ENCODE data around the gene PRR3.

The PRR3 gene

DNA sequence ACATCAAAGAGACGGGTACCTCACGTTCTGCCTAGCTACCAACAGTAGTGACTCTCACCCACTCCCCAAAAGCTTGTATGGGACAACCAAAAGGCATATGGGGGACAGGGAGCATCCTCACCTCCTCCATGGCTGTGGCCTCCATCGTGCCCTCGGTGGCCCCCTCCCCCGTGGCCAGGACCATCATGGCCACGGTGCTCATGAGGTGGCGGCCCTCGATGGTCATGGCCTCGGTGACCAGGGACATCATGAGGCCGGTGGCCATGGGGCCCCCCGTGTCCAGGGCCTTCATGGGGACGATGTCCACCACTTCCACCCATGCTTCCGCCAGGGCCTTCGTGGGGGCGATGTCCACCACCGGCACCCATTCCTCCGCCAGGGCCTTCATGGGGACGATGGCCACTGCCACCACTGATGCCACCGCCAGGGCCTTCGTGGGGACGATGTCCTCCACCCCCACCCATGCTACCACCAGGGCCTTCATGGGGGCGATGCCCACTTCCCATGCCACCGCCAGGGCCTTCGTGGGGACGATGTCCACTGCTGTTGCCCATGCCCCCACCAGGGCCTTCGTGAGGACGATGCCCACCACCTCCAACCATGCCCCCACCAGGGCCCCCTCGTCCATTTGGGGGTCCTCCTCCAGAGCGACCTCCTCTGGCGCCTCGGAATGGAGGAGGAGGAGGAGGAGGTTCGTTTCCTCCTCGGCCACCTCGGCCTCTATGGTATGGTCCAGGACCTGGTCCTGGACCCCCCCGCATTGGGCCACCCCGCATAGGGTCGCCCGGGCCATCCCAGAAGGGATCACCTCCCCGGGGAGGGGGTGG lies 44.9 kb downstream of the PRR3 start:
- H3K36me3 ChIP-seq (ENCODE audit: control insufficient read depth in 4 of 4, insufficient read depth in 4 of 4, low read length in 3 of 4): peaks cover 29 to 70% (median 58%) of the 10 kb centered on the region in 4 experiments
- no peak overlapping the region for H3K27ac ChIP-seq (ENCODE audit: insufficient read depth in 1 of 2, low read depth in 1 of 2, low read length in 2 of 2, poor library complexity in 1 of 2, severe bottlenecking in 2 of 2)
- CTCF ChIA-PET: interaction anchor here (1.0 to 6.6 kb wide), 6 partner anchors 9 to 119 kb away, joined by 3 to 99 read pairs (median 4); partner anchors contain the start of gene PRR3
- H3K4me3 ChIP-seq (ENCODE audit: control insufficient read depth in 1 of 7, extremely low read depth in 1 of 7, insufficient read depth in 4 of 7, low read depth in 2 of 7, low read length in 6 of 7): no peak overlapping the region
- DNase-seq: no peak
- 95% methylated on average over 22 of the region's 39 CpGs for WGBS (ENCODE audit: insufficient coverage)
- no peaks in the 10 kb centered on the region for H3K9me3 ChIP-seq (ENCODE audit: control extremely low read depth in 1 of 5, control insufficient read depth in 4 of 5, insufficient read depth in 2 of 5, low read depth in 1 of 5, low read length in 4 of 5)
- H3K27me3 ChIP-seq (replicated peaks in 2 of 5; ENCODE audit: control insufficient read depth in 4 of 5, insufficient read depth in 5 of 5, low read length in 4 of 5): no peaks in the 10 kb centered on the region
- POLR2A ChIA-PET: interaction anchor here (1.1 to 1.2 kb wide), 2 partner anchors 11 to 12 kb away, joined by 5 to 6 read pairs; no protein-coding TSS in a partner anchor
- H3K4me1 ChIP-seq (ENCODE audit: control extremely low read depth in 1 of 4, control insufficient read depth in 4 of 4, insufficient read depth in 4 of 4, low read length in 3 of 4): peaks cover 0 to 7% (median under 1%) of the 10 kb centered on the region in 4 experiments

GRCh38 chr6:30603961-30604360 lies 46.9 kb downstream of the PRR3 start:
- no peaks in the 10 kb centered on the region for H3K27me3 ChIP-seq (replicated peaks in 2 of 5; ENCODE audit: control insufficient read depth in 4 of 5, insufficient read depth in 5 of 5, low read length in 4 of 5)
- peaks cover 34 to 86% (median 74%) of the 10 kb centered on the region in 4 experiments for H3K36me3 ChIP-seq (ENCODE audit: control insufficient read depth in 4 of 4, insufficient read depth in 4 of 4, low read length in 3 of 4)
- 97% methylated on average over 13 of the region's 13 CpGs for WGBS (ENCODE audit: insufficient coverage)
- ChIA-PET CTCF (interaction anchor here (1.5 to 2.9 kb wide), 3 partner anchors 56 to 120 kb away, joined by 3 to 8 read pairs (median 3); no protein-coding TSS in a partner anchor), POLR2A (interaction anchor here (0.6 to 0.8 kb wide), 2 partner anchors 14 to 16 kb away, joined by 3 to 4 read pairs; partner anchors contain the start of genes MRPS18B and PPP1R10)
- no peak overlapping the region for H3K27ac ChIP-seq (ENCODE audit: insufficient read depth in 1 of 2, low read depth in 1 of 2, low read length in 2 of 2, poor library complexity in 1 of 2, severe bottlenecking in 2 of 2)
- peaks cover 0 to 7% (median under 1%) of the 10 kb centered on the region in 4 experiments for H3K4me1 ChIP-seq (ENCODE audit: control extremely low read depth in 1 of 4, control insufficient read depth in 4 of 4, insufficient read depth in 4 of 4, low read length in 3 of 4)
- DNase-seq: no peak
- H3K4me3 ChIP-seq (ENCODE audit: control insufficient read depth in 1 of 7, extremely low read depth in 1 of 7, insufficient read depth in 4 of 7, low read depth in 2 of 7, low read length in 6 of 7): no peak overlapping the region
- H3K9me3 ChIP-seq (ENCODE audit: control extremely low read depth in 1 of 5, control insufficient read depth in 4 of 5, insufficient read depth in 2 of 5, low read depth in 1 of 5, low read length in 4 of 5): no peaks in the 10 kb centered on the region

DNA sequence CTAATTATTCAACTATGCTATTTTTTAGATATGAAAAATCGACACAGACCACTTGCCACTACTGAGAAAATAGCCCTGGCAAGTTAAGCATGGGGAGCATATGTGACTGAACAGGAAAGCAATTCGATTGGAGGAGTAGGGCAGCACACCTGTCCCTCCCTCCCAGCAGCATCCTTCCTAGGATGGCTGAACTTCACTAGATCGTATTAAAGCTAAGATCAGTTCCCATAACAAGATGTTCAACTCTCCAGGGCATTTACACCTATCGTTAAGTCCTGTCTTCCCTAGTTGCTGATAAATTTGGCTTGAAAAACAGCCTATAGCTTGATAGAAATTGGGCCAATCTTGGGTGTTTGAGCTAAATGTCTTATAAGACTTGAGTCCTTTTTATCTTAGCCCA lies 53.0 kb downstream of the PRR3 start:
- POLR2A ChIA-PET: no interaction called here
- Histone ChIP-seq H3K4me3 (ENCODE audit: control insufficient read depth in 1 of 7, extremely low read depth in 1 of 7, insufficient read depth in 4 of 7, low read depth in 2 of 7, low read length in 6 of 7) (no peak overlapping the region), H3K36me3 (ENCODE audit: control insufficient read depth in 4 of 4, insufficient read depth in 4 of 4, low read length in 3 of 4) (peaks cover 23 to 71% (median 42%) of the 10 kb centered on the region in 4 experiments), H3K27me3 (replicated peaks in 2 of 5; ENCODE audit: control insufficient read depth in 4 of 5, insufficient read depth in 5 of 5, low read length in 4 of 5) (no peaks in the 10 kb centered on the region), H3K4me1 (ENCODE audit: control extremely low read depth in 1 of 4, control insufficient read depth in 4 of 4, insufficient read depth in 4 of 4, low read length in 3 of 4) (peaks cover 13 to 32% (median 16%) of the 10 kb centered on the region in 4 experiments), H3K9me3 (ENCODE audit: control extremely low read depth in 1 of 5, control insufficient read depth in 4 of 5, insufficient read depth in 2 of 5, low read depth in 1 of 5, low read length in 4 of 5) (no peaks in the 10 kb centered on the region), H3K27ac (ENCODE audit: insufficient read depth in 1 of 2, low read depth in 1 of 2, low read length in 2 of 2, poor library complexity in 1 of 2, severe bottlenecking in 2 of 2) (no peak overlapping the region)
- no peak for DNase-seq
- 93% methylated on average over 2 of the region's 4 CpGs for WGBS (ENCODE audit: insufficient coverage)
- CTCF ChIA-PET: interaction anchor here (0.7 to 2.0 kb wide), 6 partner anchors 9 to 126 kb away, joined by 3 to 21 read pairs (median 5); partner anchors contain the start of gene ATAT1

DNA sequence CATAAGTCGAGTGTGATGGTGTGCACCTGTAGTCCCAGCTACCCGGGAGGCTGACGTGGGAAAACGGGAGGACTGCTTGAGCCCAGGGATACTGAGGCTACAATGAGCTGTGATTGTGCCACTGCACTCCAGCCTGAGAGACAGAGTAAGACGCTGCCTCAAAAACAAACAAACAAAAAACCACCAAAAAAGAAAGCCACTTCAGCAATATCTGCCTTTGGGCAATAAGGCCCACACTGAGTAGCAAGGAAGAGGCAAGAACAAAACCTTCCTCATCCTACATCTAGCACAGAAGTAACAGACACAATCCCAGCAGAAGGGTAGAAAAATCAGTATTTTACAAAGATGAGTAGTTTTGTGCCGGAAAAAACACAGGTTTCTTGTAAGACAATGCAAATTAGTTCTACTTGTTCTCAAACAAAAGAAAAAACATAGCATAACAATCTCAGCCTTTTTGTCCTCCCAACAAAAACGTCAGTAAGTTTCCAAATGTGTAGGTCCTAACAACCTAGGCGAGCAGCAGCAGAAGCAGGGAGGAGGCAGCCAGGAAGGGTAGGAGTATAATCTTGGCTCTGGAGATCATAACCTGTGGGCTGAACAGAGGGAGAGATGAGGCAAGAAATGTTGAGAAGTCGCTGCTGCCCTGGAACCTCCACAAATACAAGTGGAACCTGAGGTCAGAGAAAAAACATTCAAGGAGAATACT lies 54.2 kb downstream of the PRR3 start:
- POLR2A ChIA-PET: no interaction called here
- Histone ChIP-seq H3K4me1 (ENCODE audit: control extremely low read depth in 1 of 4, control insufficient read depth in 4 of 4, insufficient read depth in 4 of 4, low read length in 3 of 4) (peaks cover 13 to 36% (median 19%) of the 10 kb centered on the region in 4 experiments), H3K27me3 (replicated peaks in 2 of 5; ENCODE audit: control insufficient read depth in 4 of 5, insufficient read depth in 5 of 5, low read length in 4 of 5) (no peaks in the 10 kb centered on the region), H3K36me3 (ENCODE audit: control insufficient read depth in 4 of 4, insufficient read depth in 4 of 4, low read length in 3 of 4) (peaks cover 17 to 66% (median 34%) of the 10 kb centered on the region in 4 experiments), H3K27ac (ENCODE audit: insufficient read depth in 1 of 2, low read depth in 1 of 2, low read length in 2 of 2, poor library complexity in 1 of 2, severe bottlenecking in 2 of 2) (no peak overlapping the region), H3K9me3 (ENCODE audit: control extremely low read depth in 1 of 5, control insufficient read depth in 4 of 5, insufficient read depth in 2 of 5, low read depth in 1 of 5, low read length in 4 of 5) (no peaks in the 10 kb centered on the region), H3K4me3 (ENCODE audit: control insufficient read depth in 1 of 7, extremely low read depth in 1 of 7, insufficient read depth in 4 of 7, low read depth in 2 of 7, low read length in 6 of 7) (no peak overlapping the region)
- WGBS (ENCODE audit: insufficient coverage): 97% methylated on average over 7 of the region's 9 CpGs
- no peak for DNase-seq
- CTCF ChIA-PET: interaction anchor here (0.9 to 3.6 kb wide), 7 partner anchors 11 to 67 kb away, joined by 3 to 21 read pairs (median 5); no protein-coding TSS in a partner anchor

DNA sequence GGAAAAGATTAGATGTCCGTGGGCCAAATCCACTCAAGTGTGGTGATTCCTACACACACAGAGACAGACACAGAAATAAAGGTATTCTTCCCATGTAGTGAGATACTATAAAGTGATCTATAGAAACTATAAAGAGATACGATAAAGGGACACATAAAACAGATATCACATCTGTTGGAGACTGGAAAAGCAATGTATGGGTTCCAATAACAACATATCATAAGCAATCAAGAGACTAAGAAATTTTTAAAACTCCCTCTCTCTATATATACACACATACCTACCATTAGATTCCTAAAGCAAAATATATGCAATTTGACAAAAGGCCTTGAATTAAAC lies 54.7 kb downstream of the PRR3 start:
- H3K4me3 ChIP-seq (ENCODE audit: control insufficient read depth in 1 of 7, extremely low read depth in 1 of 7, insufficient read depth in 4 of 7, low read depth in 2 of 7, low read length in 6 of 7): no peak overlapping the region
- POLR2A ChIA-PET: no interaction called here

DNA sequence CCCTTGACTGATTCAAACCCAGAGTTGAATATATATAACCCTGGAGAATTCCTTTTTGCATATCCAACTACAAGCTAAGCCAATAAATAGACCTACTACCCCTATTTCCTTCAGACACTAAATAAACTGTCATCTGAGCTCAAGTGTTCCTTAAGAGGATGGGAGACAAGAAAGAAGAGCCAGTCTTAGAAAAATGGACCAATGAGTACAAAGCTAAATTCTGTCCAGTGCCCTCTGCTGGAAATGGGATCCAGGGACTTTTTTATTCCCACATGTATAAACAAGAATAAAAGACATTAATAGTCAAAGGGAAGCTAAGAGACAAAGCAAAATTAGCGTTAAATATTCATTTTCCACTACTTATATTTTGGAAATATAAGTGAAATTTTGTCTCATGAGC lies 55.1 kb downstream of the PRR3 start:
- H3K27ac ChIP-seq (ENCODE audit: insufficient read depth in 1 of 2, low read depth in 1 of 2, low read length in 2 of 2, poor library complexity in 1 of 2, severe bottlenecking in 2 of 2): no peak overlapping the region
- no peaks in the 10 kb centered on the region for H3K9me3 ChIP-seq (ENCODE audit: control extremely low read depth in 1 of 5, control insufficient read depth in 4 of 5, insufficient read depth in 2 of 5, low read depth in 1 of 5, low read length in 4 of 5)
- DNase-seq: no peak
- ChIA-PET CTCF (interaction anchor here (0.9 to 4.1 kb wide), 9 partner anchors 13 to 129 kb away, joined by 3 to 53 read pairs (median 5); partner anchors contain the start of gene ATAT1), POLR2A (interaction anchor here (1.0 to 1.9 kb wide), 2 partner anchors 11 to 13 kb away, joined by 5 to 10 read pairs; no protein-coding TSS in a partner anchor)
- peaks cover 14 to 63% (median 33%) of the 10 kb centered on the region in 4 experiments for H3K36me3 ChIP-seq (ENCODE audit: control insufficient read depth in 4 of 4, insufficient read depth in 4 of 4, low read length in 3 of 4)
- no CpG with 5 or more reads among the region's 1 CpG for WGBS (ENCODE audit: insufficient coverage)
- no peak overlapping the region for H3K4me3 ChIP-seq (ENCODE audit: control insufficient read depth in 1 of 7, extremely low read depth in 1 of 7, insufficient read depth in 4 of 7, low read depth in 2 of 7, low read length in 6 of 7)
- H3K4me1 ChIP-seq (ENCODE audit: control extremely low read depth in 1 of 4, control insufficient read depth in 4 of 4, insufficient read depth in 4 of 4, low read length in 3 of 4): peaks cover 13 to 36% (median 19%) of the 10 kb centered on the region in 4 experiments
- no peaks in the 10 kb centered on the region for H3K27me3 ChIP-seq (replicated peaks in 2 of 5; ENCODE audit: control insufficient read depth in 4 of 5, insufficient read depth in 5 of 5, low read length in 4 of 5)

More for the DNA sequence above, 54.7 kb downstream of the PRR3 start:
- Histone ChIP-seq H3K9me3 (ENCODE audit: control extremely low read depth in 1 of 5, control insufficient read depth in 4 of 5, insufficient read depth in 2 of 5, low read depth in 1 of 5, low read length in 4 of 5) (no peaks in the 10 kb centered on the region), H3K36me3 (ENCODE audit: control insufficient read depth in 4 of 4, insufficient read depth in 4 of 4, low read length in 3 of 4) (peaks cover 14 to 65% (median 33%) of the 10 kb centered on the region in 4 experiments), H3K4me1 (ENCODE audit: control extremely low read depth in 1 of 4, control insufficient read depth in 4 of 4, insufficient read depth in 4 of 4, low read length in 3 of 4) (peaks cover 13 to 36% (median 19%) of the 10 kb centered on the region in 4 experiments), H3K27ac (ENCODE audit: insufficient read depth in 1 of 2, low read depth in 1 of 2, low read length in 2 of 2, poor library complexity in 1 of 2, severe bottlenecking in 2 of 2) (no peak overlapping the region), H3K27me3 (replicated peaks in 2 of 5; ENCODE audit: control insufficient read depth in 4 of 5, insufficient read depth in 5 of 5, low read length in 4 of 5) (no peaks in the 10 kb centered on the region)
- WGBS (ENCODE audit: insufficient coverage): no CpG with 5 or more reads among the region's 2 CpGs
- DNase-seq: no peak
- CTCF ChIA-PET: interaction anchor here (0.9 to 4.1 kb wide), 7 partner anchors 13 to 128 kb away, joined by 3 to 53 read pairs (median 8); no protein-coding TSS in a partner anchor

Measured in common myeloid progenitor, CD34-positive (primary cell).